Dendritic cell treated with granulocyte-macrophage colony-stimulating factor and Interleukin-4, amounts not matched to agents 40 ng/mL and 50 ng/mL, for 4 days (primary cell): Measurements from ENCODE around the gene ORAI2.

ENCODE experiments used
- H3K27ac Mint-ChIP-seq: one replicate; pipeline ENCODE4 v1.8.0; 2022; ENCODE audit warnings: mild to moderate bottlenecking, mixed read lengths
- H3K27me3 Mint-ChIP-seq: one replicate; pipeline ENCODE4 v1.8.0; 2022; ENCODE audit warnings: mild to moderate bottlenecking, mixed read lengths
- H3K36me3 Mint-ChIP-seq: one replicate; pipeline ENCODE4 v1.8.0; 2022; ENCODE audit warnings: low read depth, mixed read lengths
- H3K4me1 Mint-ChIP-seq: one replicate; pipeline ENCODE4 v1.8.0; 2022; ENCODE audit warnings: low read depth, mixed read lengths
- H3K4me3 Mint-ChIP-seq: one replicate; pipeline ENCODE4 v1.8.0; 2022; ENCODE audit warnings: mild to moderate bottlenecking, moderate library complexity, mixed read lengths
- H3K9me3 Mint-ChIP-seq: one replicate; pipeline ENCODE4 v1.8.0; 2022; ENCODE audit warnings: mixed read lengths
- intact Hi-C: fragments of 100-400 bp; cut with micrococcal nuclease; formaldehyde crosslinking; loops from one replicate; pipeline ENCODE4 v1.15.0; 2022

ORAI2 gene

DNA sequence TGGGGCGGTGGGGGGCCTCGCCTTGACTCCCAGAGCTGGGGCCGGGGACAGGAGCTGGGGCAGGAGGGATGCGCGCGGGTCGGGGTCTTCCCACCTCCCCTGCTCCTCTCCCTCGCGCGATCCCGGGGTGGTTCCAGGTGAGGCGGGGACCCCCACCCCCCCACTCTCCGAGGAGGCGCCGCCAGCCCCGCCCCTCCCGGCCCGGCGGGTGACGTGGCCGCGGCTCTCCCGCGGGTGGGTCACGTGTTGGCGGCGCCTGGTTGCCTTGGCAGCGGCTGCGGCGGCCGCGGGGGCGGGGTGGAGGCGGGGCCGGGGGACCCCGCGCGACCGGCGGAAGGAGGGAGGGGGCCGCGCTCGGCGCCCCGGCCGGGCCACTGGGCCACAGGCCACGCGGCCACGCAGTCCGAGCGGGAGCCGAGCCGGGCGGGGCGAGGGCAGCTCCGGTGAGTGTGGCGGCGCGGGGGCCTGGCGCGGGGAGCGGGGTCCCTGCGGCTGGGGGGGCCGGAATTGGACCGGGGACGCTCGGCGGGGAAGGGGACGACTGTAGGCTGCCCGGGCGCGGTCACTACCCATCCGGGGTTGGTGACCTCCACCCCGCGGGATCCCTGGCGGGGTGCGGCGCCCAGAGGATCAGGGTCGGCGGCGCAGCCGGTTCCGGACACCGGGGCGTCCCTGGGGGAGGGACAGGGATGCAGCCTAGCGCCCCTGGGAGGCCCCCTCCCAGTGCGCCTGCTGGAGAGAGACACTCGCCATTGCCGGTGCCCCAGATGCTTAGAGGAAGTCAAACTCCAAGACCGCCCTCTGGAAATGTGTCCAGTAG is at the start of gene ORAI2:
ORAI2 (plus strand) TSS at position 357 of the 820 bp plus-strand sequence. CDS start 5,382 bp downstream, outside the sequence.
- intact Hi-C loops, result no loop called here
- Mint-ChIP-seq H3K4me3 (peak within 1 kb of the TSS; percentile 76), H3K9me3 (no peaks in the 10 kb centered on the region), H3K27ac (peak within 1 kb of the TSS; percentile 73), H3K36me3 (peaks cover 26% of the 10 kb centered on the region), H3K4me1 (peaks cover 50% of the 10 kb centered on the region), H3K27me3 (no peaks in the 10 kb centered on the region)

DNA sequence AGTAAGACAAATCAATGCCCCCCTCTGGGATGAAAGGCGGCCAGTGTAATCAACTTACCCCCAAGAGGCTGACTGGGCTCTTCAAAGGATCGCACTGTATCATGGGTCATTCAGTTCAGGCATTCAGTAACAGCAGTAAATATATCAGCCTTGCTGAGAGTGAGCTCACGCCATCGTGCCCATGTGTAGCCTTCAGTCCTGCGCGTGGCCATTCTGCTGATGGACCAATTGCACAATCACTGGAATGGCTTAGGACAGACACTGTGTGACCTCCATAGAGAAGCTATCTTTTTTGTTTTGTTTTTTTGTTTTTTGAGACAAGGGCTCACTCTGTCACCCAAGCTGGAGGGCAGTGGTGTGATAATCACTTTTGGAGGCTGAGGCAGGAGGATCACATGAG is 46.3 kb upstream of the ORAI2 start:
- H3K27me3 Mint-ChIP-seq, result no peaks in the 10 kb centered on the region
- no peaks in the 10 kb centered on the region for H3K9me3 Mint-ChIP-seq
- intact Hi-C loops, result no loop called here
- H3K4me3 Mint-ChIP-seq, result no peak overlapping the region
- peaks cover 69% of the 10 kb centered on the region for H3K36me3 Mint-ChIP-seq
- H3K27ac Mint-ChIP-seq, result no peak overlapping the region
- H3K4me1 Mint-ChIP-seq, result no peaks in the 10 kb centered on the region

DNA sequence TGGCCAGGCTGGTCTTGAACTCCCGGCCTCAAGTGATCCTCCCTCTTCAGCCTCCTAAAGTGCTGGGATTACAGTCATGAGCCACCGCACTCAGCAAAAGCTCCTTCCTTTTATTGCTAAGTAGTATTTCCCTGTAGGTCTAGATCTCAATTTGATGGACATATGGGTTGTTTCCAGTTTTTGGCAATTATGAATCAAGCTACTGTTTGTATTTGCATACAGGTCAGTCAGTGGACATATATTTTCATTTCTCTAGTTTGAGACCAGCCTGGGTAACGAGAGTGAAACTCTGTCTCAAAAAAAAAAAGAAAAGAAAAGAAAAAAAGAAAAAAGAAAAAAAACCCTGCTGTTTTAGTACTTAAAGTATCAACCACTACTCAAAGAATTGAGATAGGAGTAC is 43.6 kb upstream of the ORAI2 start:
- H3K27ac Mint-ChIP-seq, result no peak overlapping the region

DNA sequence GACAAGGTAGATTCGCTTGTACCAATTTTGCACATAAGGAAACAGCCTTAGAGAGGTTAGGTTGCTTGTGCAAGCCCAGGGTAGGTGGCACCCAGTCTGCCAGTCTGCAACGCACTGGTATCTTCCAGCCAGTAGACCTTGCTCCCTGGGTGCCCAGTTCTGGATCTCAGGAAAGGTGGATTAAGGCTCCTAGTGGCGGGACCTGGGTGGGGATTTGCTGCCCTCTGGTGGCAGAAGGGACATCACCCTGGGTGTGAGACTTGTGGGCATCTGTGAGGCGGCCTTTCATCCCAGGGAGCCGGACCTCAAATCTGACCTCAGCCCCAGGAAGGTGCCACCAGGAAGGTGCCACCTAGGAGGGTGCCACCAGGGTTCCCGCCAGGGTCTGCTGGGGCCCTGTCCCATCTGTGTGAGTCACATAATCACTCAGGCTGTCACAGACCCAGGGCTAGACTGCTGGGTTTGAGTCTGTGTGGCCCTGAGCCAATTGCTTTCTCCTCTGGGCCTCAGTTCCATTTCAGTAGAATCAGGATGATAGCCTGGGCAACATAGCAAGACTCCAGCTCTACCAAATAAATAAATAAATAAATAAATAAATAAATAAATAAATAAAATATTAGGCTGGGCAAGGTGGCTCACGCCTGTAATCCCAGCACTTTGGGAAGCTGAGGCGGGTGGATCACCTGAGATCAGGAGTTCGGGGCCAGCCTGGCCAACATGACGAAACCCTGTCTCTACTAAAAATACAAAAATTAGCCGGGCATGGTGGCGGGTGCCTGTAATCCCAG is 42.5 kb upstream of the ORAI2 start:
- intact Hi-C loops, result loop anchor here (1.0 kb wide), 1 partner anchor 112 kb away; no protein-coding TSS in a partner anchor
- Mint-ChIP-seq H3K9me3 (no peaks in the 10 kb centered on the region), H3K27me3 (no peaks in the 10 kb centered on the region), H3K4me3 (no peak overlapping the region), H3K27ac (no peak overlapping the region), H3K4me1 (peaks cover 6% of the 10 kb centered on the region), H3K36me3 (peaks cover 59% of the 10 kb centered on the region)

More for the DNA sequence above, 43.6 kb upstream of the ORAI2 start:
- no peaks in the 10 kb centered on the region for H3K27me3 Mint-ChIP-seq
- H3K9me3 Mint-ChIP-seq, result no peaks in the 10 kb centered on the region
- intact Hi-C loops, result loop anchor here (1.0 kb wide), 1 partner anchor 111 kb away; no protein-coding TSS in a partner anchor
- H3K4me1 Mint-ChIP-seq, result no peaks in the 10 kb centered on the region
- peaks cover 66% of the 10 kb centered on the region for H3K36me3 Mint-ChIP-seq
- H3K4me3 Mint-ChIP-seq, result no peak overlapping the region

DNA sequence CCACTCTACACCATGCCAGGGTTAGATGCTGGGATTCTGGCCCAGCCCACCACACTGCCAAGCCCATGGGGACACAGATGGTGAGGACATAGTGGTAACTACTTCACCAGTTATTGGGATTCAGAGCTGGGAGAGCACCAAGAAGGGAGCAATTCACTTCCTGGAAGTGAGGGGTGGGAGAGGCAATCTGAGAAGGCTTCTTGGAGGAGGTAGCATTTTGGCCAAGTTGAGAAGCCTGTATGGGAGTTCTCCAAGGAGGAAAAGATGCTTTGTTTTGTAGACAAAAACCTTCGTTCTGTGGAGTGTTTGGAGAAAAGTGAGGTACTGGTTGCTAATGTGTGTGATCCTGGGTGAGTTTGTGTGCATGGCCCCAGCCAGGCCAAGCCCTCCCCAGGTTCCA is 41.0 kb upstream of the ORAI2 start:
- H3K9me3 Mint-ChIP-seq, result no peaks in the 10 kb centered on the region
- H3K27me3 Mint-ChIP-seq, result no peaks in the 10 kb centered on the region
- peaks cover 14% of the 10 kb centered on the region for H3K4me1 Mint-ChIP-seq
- H3K27ac Mint-ChIP-seq, result no peak overlapping the region
- H3K36me3 Mint-ChIP-seq, result peaks cover 57% of the 10 kb centered on the region
- intact Hi-C loops, result no loop called here
- H3K4me3 Mint-ChIP-seq, result no peak overlapping the region

DNA sequence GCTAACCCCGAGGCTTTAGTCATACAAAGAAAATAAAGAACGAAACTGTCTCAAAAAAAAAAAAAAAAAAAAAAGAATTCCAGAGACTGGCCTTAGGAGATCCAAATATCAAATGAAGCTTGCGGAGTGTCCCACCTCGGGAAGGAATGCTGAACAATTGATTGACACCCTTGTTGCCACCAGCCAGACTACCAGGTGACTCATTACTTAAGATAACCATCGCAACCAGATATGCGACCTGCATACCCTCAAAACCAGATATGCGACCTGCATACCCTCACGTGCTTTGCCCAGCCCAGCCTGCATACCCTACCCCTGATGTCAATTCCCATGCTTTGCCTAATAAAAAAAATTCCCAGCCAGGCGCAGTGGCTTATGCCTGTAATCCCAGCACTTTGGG is 39.9 kb upstream of the ORAI2 start:
- H3K27ac Mint-ChIP-seq, result no peak overlapping the region
- no peaks in the 10 kb centered on the region for H3K9me3 Mint-ChIP-seq
- peaks cover 58% of the 10 kb centered on the region for H3K36me3 Mint-ChIP-seq
- intact Hi-C loops, result no loop called here
- H3K4me1 Mint-ChIP-seq, result peaks cover 18% of the 10 kb centered on the region
- H3K27me3 Mint-ChIP-seq, result no peaks in the 10 kb centered on the region
- H3K4me3 Mint-ChIP-seq, result no peak overlapping the region

DNA sequence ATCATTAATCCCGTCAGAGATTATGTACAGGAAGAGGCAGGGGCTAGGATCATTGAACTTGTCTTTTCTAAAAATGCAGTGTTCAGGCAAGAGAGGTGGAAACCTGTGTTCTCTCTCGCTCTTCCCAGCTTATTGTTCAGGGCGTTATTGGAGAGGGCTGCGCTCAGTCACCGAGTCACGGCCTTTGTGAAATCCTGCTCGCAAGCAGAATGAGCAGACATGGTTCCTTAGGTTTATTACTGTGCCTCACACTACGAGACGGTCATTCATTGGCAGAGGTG is 37.8 kb upstream of the ORAI2 start:
- Mint-ChIP-seq H3K4me3 (peak overlapping the region; percentile 86), H3K36me3 (peaks cover 69% of the 10 kb centered on the region), H3K27me3 (no peaks in the 10 kb centered on the region), H3K27ac (peak overlapping the region; percentile 93), H3K4me1 (peaks cover 18% of the 10 kb centered on the region), H3K9me3 (no peaks in the 10 kb centered on the region)
- intact Hi-C loops, result no loop called here

DNA sequence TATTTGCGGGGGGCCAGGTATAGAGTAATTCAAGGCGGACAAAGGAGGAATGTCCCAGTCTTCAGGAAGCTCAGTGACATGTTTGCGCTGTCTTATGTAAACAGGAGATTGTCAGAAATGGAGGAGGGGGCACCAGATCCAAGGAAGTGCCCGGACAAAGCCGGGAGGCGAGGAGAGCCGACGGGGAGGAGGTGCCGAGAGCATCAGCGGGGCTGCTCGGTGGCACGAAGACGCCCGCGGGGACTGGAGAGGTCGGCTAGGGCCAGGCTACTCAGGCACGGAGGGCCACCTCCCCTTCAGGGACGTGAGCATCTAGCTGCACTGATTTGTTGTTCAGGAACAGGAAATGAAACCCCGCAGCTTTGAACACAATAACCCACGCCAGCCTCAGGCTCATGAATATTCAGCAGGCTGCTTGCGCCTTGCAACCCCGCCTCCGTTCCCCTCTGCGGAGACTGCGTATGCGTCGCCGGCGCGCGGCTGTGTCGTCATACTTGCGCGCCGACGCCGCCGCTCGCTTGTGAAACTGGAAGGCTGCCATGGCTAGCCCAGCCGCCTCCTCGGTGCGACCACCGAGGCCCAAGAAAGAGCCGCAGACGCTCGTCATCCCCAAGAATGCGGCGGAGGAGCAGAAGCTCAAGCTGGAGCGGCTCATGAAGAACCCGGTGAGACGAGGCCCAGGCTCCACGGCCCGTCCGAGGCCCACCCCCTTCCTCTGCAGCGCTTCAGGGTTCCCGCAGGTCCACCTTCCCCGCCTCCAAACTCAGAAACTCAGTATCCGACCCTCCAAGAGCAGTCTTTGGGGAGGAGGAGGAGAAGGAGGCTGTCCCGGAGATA is 37.3 kb upstream of the ORAI2 start, which contains the start of gene PRKRIP1:
PRKRIP1 (plus strand) TSS at position 491 of the 837 bp plus-strand sequence; CDS start at position 540, 49 bp downstream.
- H3K27me3 Mint-ChIP-seq, result no peaks in the 10 kb centered on the region
- intact Hi-C loops, result no loop called here
- H3K9me3 Mint-ChIP-seq, result no peaks in the 10 kb centered on the region
- peak within 1 kb of the TSS; percentile 86 for H3K4me3 Mint-ChIP-seq
- H3K36me3 Mint-ChIP-seq, result peaks cover 74% of the 10 kb centered on the region
- peak within 1 kb of the TSS; percentile 93 for H3K27ac Mint-ChIP-seq
- peaks cover 18% of the 10 kb centered on the region for H3K4me1 Mint-ChIP-seq

DNA sequence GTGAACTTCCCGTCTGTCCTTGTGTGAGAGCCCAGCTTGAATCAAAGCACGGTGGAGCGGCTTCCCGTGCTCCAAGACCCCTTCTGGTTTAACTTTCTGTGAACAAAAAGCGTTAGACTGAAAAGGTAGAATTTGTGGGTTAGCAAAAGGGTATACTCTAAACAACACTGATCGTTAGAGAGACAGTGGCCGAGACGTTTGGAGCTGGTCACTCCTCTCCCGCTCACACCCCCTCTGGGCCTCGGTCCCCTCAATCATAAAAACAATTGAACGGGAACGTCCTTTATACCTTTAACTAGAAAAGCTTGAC is 36.7 kb upstream of the ORAI2 start:
- Mint-ChIP-seq H3K36me3 (peaks cover 79% of the 10 kb centered on the region), H3K4me3 (peak overlapping the region; percentile 86), H3K9me3 (no peaks in the 10 kb centered on the region), H3K27me3 (no peaks in the 10 kb centered on the region), H3K27ac (peak overlapping the region; percentile 93), H3K4me1 (peaks cover 18% of the 10 kb centered on the region)
- intact Hi-C loops, result no loop called here

DNA sequence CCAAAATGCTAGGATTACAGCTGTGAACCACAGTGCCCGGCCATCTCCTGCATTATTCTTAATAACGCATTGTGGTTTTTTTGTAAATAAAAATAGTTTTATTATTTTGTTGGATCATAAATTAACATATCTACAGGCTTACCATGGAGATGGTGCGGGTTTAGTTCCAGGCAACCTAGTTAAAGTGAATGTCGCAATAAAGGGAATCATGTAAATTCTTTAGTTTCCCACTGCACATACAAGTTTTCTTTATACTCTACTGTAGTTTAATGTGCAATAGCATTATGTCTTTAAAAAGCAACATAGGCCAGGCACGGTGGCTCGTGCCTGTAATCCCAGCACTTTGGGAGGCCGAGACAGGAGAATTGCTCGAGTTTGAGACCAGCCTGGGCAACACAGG is 34.8 kb upstream of the ORAI2 start:
- intact Hi-C loops, result no loop called here
- Mint-ChIP-seq H3K4me1 (peaks cover 18% of the 10 kb centered on the region), H3K4me3 (no peak overlapping the region), H3K27me3 (no peaks in the 10 kb centered on the region), H3K27ac (no peak overlapping the region), H3K36me3 (peaks cover 79% of the 10 kb centered on the region), H3K9me3 (no peaks in the 10 kb centered on the region)

DNA sequence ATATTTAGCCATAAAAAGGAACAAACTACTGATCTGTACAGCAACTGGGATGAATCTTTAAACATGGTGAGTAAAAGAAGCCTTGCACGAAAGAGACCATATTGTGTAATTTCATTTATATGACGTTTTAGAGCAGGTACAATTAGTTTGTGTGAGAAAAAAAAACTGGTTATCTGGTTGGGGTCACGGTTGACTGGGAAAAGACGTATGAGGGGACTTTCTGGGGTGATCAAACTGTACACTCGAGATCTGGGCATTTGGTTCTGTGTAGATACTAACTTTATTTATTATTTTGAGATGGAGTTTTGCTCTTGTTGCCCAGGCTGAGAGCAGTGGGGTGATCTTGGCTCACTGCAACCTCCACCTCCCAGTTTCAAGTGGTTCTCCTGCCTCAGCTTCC is 33.0 kb upstream of the ORAI2 start:
- Mint-ChIP-seq H3K9me3 (no peaks in the 10 kb centered on the region), H3K27me3 (no peaks in the 10 kb centered on the region), H3K36me3 (peaks cover 88% of the 10 kb centered on the region), H3K4me3 (no peak overlapping the region), H3K4me1 (peaks cover 18% of the 10 kb centered on the region), H3K27ac (no peak overlapping the region)
- intact Hi-C loops, result no loop called here

DNA sequence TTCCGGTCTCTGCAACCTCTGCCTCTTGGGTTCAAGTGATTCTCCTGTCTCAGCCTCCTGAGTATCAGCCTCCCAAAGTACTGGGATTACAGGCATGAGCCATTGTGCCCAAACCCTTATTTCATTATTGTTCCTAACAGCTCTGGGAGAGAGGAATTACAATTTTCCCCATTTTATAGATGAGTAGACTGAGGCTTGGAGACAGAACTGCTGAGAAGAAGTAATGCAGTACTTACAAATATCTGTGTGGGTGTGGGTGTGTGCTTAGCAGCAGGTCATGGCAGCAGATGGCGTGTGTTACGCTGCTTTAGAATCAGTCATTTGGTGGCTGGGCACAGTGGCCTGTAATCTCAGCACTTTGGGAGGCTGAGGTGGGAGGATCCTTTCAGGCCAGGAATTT is 29.8 kb upstream of the ORAI2 start:
- no peak overlapping the region for H3K27ac Mint-ChIP-seq
- H3K4me1 Mint-ChIP-seq, result no peaks in the 10 kb centered on the region
- intact Hi-C loops, result no loop called here
- H3K36me3 Mint-ChIP-seq, result peaks cover 100% of the 10 kb centered on the region
- no peaks in the 10 kb centered on the region for H3K9me3 Mint-ChIP-seq
- H3K4me3 Mint-ChIP-seq, result no peak overlapping the region
- no peaks in the 10 kb centered on the region for H3K27me3 Mint-ChIP-seq

DNA sequence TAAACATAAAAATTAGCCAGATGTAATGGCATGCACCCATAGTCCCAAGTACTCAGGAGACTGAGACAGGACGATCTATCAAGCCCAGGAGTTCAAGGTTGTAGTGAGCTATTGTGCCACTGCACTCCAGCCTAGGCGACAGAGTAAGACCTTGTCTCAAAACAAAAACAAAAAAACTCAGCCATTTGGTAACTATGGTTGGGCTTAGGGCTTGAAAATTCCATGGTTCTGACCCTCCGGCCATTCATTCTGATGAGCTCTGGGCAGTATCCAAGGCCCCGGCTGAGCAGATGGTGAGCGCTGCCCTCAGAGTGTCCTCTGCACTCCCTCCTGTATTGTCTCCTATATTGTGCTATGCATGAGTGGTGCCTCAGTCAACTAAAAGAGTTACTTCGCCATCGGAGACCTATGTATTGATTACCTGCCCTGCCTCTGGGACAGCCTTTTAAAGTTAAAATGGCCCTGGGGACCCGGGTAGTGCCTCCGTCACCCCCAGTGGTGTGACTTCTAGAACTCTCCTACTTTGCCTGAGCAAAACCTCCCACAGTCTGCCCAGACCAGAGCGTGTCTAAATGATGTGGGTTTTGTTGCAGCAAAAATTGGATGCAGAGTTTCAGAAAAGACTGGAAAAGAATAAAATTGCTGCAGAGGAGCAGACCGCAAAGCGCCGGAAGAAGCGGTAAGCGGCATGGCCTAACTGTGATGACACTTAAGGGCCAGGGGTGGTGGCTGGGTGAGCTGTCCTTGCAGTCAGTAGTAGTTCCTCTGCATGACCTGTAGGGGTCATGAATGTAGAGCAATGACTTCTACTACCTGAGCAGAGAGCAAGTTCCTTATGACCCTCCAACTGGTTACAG is 29.1 kb upstream of the ORAI2 start:
- Mint-ChIP-seq H3K4me3 (no peak overlapping the region), H3K27ac (no peak overlapping the region), H3K36me3 (peaks cover 100% of the 10 kb centered on the region), H3K4me1 (no peaks in the 10 kb centered on the region), H3K27me3 (no peaks in the 10 kb centered on the region), H3K9me3 (no peaks in the 10 kb centered on the region)
- intact Hi-C loops, result no loop called here
